ENCODE measurements around the gene CAMTA1.

The CAMTA1 gene

DNA sequence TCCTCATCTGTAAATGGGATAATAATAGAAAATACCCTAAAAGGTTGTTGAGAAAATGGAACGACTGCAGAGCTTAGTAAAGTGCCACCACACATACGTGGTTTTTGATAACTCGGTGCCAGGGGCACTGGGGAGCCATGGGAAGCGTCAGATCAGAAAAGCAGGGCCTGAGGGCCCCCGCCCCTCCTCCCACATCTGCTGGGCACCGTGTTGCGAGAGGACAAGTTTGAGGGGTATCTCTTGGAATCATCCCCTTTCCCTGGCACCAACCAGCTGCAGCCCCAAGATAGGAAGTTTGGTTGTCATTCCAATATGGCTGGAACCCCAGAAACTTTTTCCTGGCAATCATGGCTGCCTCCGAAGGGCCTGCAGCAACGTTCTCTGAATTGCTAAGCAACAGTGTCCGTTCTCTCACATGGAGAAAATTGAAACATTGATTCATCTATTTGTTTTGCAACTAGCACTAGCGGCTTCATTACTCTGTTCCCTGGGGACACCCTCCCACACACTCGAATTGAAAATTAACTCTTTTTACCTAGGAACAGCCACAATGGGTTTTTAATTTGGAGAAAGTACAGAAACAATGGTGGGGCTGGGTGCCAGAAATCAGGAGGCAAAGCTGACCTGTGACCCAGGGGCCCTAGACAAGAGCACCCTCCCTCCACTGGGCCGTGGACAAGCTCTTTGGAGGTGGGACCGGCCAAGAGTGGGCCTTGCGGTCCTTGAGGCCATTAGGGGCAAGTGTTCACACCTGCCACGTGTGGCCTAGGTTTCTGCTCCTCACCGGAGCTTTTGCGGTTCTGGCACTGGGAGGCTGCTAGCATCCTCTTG lies 795.9 kb downstream of the CAMTA1 start:
- 92 to 96% methylated on average over 16 of the region's 18 CpGs for WGBS, 2 experiments (ENCODE audit: insufficient coverage in 2 of 2)
- Histone ChIP-seq H3K4me1 (ENCODE audit: control insufficient read depth, insufficient read depth, low read length, poor library complexity, severe bottlenecking) (no peaks in the 10 kb centered on the region), H3K9me3 (ENCODE audit: control insufficient read depth, low read length) (no peaks in the 10 kb centered on the region), H3K27ac (ENCODE audit: low read depth, low read length, severe bottlenecking) (no peak overlapping the region), H3K36me3 (ENCODE audit: control insufficient read depth, insufficient read depth, low read length) (no peaks in the 10 kb centered on the region), H3K4me3 (ENCODE audit: extremely low read depth, insufficient read depth, low read length, poor library complexity, severe bottlenecking) (no peak overlapping the region)

DNA sequence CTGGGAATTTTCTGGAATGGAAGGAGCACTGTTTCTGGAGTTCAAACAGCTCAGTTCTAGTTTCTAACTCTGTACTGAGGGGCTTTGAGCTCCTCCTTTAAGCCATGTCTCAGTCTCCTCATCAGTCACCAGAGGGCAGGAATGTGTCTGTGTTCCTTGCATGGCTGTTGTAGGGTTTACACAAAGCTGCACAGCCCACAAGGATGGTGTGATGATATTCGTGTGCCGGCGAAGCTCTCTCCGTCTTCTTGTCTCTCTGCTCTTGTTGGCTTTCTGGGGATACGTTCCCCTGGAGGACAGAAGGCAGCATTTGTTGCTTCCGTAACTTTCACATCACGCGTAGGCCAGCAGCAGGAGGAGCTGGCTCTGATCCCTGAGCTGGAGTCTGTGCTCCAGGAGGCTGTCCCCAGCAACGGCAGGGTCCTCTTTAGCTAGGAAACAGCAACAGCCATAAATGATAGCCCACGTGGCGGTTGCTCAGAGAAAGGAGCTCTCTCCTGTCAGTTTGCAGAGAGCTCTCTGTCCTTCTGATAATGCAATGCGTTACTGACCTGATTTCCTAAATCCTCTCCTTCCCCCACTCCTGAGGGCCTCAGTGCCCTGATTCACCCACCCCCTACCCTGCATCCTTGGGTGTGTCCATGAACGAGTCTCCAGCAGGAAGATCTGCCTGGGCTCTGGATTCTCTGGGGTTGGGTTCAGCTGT lies 796.7 kb downstream of the CAMTA1 start:
- 87 to 94% methylated on average over 11 to 12 of the region's 13 CpGs for WGBS, 2 experiments (ENCODE audit: insufficient coverage in 2 of 2)
- Histone ChIP-seq H3K4me1 (ENCODE audit: control insufficient read depth, insufficient read depth, low read length, poor library complexity, severe bottlenecking) (no peaks in the 10 kb centered on the region), H3K36me3 (ENCODE audit: control insufficient read depth, insufficient read depth, low read length) (no peaks in the 10 kb centered on the region), H3K9me3 (ENCODE audit: control insufficient read depth, low read length) (no peaks in the 10 kb centered on the region), H3K4me3 (ENCODE audit: extremely low read depth, insufficient read depth, low read length, poor library complexity, severe bottlenecking) (no peak overlapping the region), H3K27ac (ENCODE audit: low read depth, low read length, severe bottlenecking) (no peak overlapping the region)

DNA sequence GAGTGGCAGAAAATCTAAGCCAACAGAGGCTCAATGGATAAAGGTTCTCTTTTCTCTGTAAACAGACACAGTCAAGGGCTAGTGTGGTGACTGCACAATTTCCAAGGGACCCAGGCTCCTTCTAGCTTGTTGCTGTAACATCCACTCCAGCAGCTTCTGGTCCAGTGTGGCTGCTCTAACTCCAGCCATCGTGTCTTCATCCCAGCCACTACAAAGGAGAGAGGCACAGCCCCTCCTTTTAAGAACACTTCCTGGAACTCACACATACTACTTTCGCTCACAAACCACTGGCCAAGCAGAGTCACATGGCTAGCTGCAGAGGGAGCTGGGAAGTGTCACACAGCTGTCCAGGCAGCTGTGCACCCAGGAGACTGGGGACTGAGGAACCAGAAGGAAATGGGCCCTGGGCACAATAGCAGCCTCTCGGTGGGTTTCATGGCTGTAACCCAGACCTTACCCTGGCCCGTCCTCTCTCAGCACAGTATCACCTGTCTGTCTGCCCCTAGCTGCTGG lies 797.3 kb downstream of the CAMTA1 start:
- no peaks in the 10 kb centered on the region for H3K36me3 ChIP-seq (ENCODE audit: control insufficient read depth, insufficient read depth, low read length)
- 93 to 96% methylated on average over 4 of the region's 4 CpGs for WGBS, 2 experiments (ENCODE audit: insufficient coverage in 2 of 2)
- no peaks in the 10 kb centered on the region for H3K4me1 ChIP-seq (ENCODE audit: control insufficient read depth, insufficient read depth, low read length, poor library complexity, severe bottlenecking)
- no peak overlapping the region for H3K27ac ChIP-seq (ENCODE audit: low read depth, low read length, severe bottlenecking)
- no peak overlapping the region for H3K4me3 ChIP-seq (ENCODE audit: extremely low read depth, insufficient read depth, low read length, poor library complexity, severe bottlenecking)
- no peaks in the 10 kb centered on the region for H3K9me3 ChIP-seq (ENCODE audit: control insufficient read depth, low read length)

DNA sequence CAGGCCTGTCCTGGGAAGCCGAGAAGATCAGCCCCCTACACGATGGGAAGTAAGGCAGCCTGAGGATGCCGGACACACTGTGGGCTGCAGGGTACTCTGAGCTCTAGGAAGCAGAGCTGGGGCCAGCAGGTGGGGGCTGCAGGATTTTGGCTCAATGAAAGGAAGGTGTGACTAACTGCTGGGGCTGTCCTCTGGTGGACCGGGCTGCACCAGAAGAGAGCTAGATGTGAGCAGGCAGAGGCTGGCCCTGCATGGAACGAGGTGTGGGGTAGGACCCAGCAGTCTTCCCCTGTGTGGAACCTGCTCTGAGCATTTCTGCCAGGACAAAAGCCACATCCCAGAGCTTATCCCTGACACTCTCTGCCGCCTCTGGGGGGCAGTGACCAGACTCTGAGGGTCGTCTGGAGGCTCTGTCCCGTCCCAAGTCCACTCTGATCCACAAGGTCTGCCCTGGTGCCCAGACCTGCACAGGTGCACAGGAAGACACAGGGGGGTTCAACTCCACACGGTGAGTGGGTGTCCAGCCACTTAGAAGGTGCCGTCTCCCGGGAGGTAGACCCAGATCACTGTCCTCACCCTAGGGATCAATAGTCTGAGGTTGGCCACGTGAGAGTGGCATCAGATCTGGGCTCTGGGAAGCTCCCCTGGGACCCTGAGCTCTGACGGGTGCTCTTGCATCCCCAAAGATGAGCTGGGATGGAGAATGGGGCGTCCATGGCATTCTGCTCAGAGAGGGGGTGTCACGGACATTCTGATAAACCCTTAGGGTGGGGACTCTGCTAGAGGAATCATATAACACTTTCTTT lies 798.2 kb downstream of the CAMTA1 start:
- Histone ChIP-seq H3K27ac (ENCODE audit: low read depth, low read length, severe bottlenecking) (no peak overlapping the region), H3K36me3 (ENCODE audit: control insufficient read depth, insufficient read depth, low read length) (no peaks in the 10 kb centered on the region), H3K4me1 (ENCODE audit: control insufficient read depth, insufficient read depth, low read length, poor library complexity, severe bottlenecking) (no peaks in the 10 kb centered on the region), H3K4me3 (ENCODE audit: extremely low read depth, insufficient read depth, low read length, poor library complexity, severe bottlenecking) (no peak overlapping the region), H3K9me3 (ENCODE audit: control insufficient read depth, low read length) (no peaks in the 10 kb centered on the region)
- WGBS, 2 experiments (ENCODE audit: insufficient coverage in 2 of 2), result 77 to 88% methylated on average over 12 to 13 of the region's 15 CpGs

DNA sequence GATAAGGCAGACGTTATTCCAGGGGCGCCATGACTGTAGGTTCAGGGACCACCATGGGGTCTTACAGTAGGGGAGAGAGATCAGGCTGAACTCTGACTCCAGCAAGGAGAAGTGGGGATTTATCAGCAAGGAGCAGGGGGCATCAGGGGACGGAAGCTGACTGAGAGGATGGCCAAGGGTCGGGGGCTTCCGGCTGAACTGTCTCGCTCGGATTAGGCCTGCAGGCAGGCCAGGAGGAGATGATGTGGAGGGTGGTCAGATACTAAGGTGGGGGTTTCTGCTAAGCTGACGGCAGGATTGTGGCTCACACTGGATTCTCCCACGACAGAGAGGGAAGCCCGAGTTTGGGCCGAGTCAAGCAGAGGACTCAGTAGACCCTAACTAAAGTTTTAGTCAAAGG lies 798.9 kb downstream of the CAMTA1 start:
- Histone ChIP-seq H3K4me3 (ENCODE audit: extremely low read depth, insufficient read depth, low read length, poor library complexity, severe bottlenecking) (no peak overlapping the region), H3K36me3 (ENCODE audit: control insufficient read depth, insufficient read depth, low read length) (no peaks in the 10 kb centered on the region), H3K9me3 (ENCODE audit: control insufficient read depth, low read length) (no peaks in the 10 kb centered on the region), H3K27ac (ENCODE audit: low read depth, low read length, severe bottlenecking) (no peak overlapping the region), H3K4me1 (ENCODE audit: control insufficient read depth, insufficient read depth, low read length, poor library complexity, severe bottlenecking) (no peaks in the 10 kb centered on the region)
- 93 to 99% methylated on average over 10 to 11 of the region's 11 CpGs for WGBS, 2 experiments (ENCODE audit: insufficient coverage in 2 of 2)

DNA sequence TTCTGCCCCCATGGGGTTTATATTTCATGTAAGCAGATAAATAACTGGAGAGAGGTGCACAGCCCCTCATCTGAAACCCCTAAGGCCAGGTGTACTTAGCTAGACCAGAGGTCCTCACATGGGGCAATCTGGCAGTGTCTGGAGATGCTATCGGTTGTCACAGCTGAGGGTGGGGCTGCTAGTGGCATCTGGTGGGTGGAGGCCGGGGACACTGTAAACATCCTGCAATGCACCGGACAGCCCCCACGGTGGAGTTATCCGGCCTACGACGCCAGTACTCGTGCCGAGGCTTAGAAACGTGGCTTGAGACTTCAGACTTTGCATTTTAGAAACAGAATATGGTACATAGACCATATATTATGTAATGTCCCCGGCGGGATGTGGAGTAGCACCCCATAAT lies 799.4 kb downstream of the CAMTA1 start:
- Histone ChIP-seq H3K27ac (ENCODE audit: low read depth, low read length, severe bottlenecking) (no peak overlapping the region), H3K4me1 (ENCODE audit: control insufficient read depth, insufficient read depth, low read length, poor library complexity, severe bottlenecking) (no peaks in the 10 kb centered on the region), H3K9me3 (ENCODE audit: control insufficient read depth, low read length) (no peaks in the 10 kb centered on the region), H3K4me3 (ENCODE audit: extremely low read depth, insufficient read depth, low read length, poor library complexity, severe bottlenecking) (no peak overlapping the region), H3K36me3 (ENCODE audit: control insufficient read depth, insufficient read depth, low read length) (no peaks in the 10 kb centered on the region)
- 89 to 90% methylated on average over 4 to 8 of the region's 12 CpGs for WGBS, 2 experiments (ENCODE audit: insufficient coverage in 2 of 2)

DNA sequence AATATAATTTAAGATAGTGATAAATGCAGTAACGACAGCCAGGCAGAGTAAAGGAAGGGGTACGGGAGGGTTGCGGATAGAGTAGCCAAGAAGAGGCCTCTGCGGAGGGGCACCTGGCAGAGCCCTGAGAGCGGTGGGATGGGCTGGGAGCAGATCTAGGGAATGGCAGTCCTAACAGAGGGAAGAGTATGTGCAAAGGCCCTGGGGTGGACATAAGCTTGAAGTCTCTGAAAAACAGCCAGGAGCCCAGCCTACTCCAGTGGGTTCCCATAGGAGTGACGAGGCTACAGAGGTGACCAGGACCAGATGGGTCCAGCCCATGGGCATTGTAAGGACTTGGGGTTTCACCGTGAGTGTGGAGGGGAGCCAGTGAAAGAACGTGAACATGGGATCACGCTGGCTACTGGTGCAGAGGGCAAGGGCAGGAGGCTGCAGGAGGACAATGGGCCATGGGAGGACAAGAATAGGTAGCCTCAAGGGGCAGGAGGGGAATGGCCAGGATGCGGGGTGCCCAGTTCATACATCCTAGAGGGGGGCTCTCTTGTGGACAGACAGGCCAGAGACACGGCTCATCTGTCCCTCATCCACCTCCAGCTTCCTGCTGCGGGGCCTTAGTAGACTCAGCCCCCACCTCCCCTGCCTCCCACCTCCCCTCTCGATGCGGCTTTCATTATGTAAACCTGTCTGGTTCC lies 800.1 kb downstream of the CAMTA1 start:
- Histone ChIP-seq H3K4me3 (ENCODE audit: extremely low read depth, insufficient read depth, low read length, poor library complexity, severe bottlenecking) (no peak overlapping the region), H3K4me1 (ENCODE audit: control insufficient read depth, insufficient read depth, low read length, poor library complexity, severe bottlenecking) (peaks cover 1% of the 10 kb centered on the region), H3K36me3 (ENCODE audit: control insufficient read depth, insufficient read depth, low read length) (no peaks in the 10 kb centered on the region), H3K27ac (ENCODE audit: low read depth, low read length, severe bottlenecking) (no peak overlapping the region), H3K9me3 (ENCODE audit: control insufficient read depth, low read length) (no peaks in the 10 kb centered on the region)
- WGBS, 2 experiments (ENCODE audit: insufficient coverage in 2 of 2), result 92 to 96% methylated on average over 14 of the region's 14 CpGs

DNA sequence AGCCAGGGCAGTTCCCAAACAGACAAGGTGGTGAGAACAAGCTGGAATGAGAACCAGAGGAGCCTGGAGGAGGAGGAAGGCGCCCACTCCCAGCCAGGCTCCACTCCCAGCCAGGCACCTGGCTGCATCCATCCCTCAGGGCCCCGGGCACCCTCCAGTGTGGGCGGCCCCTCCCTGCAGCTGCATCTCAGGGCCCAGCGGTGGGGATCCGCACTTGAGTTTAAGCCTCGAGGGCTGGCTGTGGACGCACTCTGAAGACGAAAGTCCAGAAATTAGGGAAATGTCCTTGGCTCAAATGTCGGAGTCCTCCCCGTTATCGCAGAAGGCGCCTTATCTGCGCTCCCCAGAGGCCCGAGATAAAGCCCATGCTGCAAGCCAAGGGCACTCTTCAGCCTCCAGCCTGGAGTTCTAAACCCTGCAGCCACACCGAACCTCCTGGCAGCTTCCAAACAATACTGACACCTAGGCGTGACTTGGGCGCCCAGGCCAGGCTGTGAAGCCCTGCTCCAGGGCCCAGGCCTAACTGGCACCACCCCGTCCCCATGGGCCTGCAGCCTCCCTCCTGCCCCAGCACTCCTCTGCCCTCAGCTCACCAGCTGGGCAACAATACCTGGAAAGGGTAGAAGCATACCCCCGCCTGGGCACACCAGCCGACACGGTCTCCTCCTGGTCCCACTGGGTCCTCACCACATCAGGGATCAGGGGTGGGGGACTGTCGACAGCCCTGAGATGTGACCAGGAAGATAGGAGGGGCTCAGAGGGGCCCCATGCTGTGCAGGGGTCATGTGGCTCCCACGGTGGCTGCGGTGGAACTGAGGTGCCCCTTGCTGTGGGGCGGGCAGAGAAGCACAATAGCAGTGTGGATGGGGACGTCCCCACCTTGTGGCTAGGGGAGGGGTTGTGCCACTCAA lies 801.0 kb downstream of the CAMTA1 start:
- Histone ChIP-seq H3K4me3 (ENCODE audit: extremely low read depth, insufficient read depth, low read length, poor library complexity, severe bottlenecking) (no peak overlapping the region), H3K27ac (ENCODE audit: low read depth, low read length, severe bottlenecking) (no peak overlapping the region), H3K4me1 (ENCODE audit: control insufficient read depth, insufficient read depth, low read length, poor library complexity, severe bottlenecking) (peaks cover 4% of the 10 kb centered on the region), H3K36me3 (ENCODE audit: control insufficient read depth, insufficient read depth, low read length) (no peaks in the 10 kb centered on the region), H3K9me3 (ENCODE audit: control insufficient read depth, low read length) (no peaks in the 10 kb centered on the region)
- WGBS, 2 experiments (ENCODE audit: insufficient coverage in 2 of 2), result 83 to 89% methylated on average over 19 to 24 of the region's 26 CpGs

DNA sequence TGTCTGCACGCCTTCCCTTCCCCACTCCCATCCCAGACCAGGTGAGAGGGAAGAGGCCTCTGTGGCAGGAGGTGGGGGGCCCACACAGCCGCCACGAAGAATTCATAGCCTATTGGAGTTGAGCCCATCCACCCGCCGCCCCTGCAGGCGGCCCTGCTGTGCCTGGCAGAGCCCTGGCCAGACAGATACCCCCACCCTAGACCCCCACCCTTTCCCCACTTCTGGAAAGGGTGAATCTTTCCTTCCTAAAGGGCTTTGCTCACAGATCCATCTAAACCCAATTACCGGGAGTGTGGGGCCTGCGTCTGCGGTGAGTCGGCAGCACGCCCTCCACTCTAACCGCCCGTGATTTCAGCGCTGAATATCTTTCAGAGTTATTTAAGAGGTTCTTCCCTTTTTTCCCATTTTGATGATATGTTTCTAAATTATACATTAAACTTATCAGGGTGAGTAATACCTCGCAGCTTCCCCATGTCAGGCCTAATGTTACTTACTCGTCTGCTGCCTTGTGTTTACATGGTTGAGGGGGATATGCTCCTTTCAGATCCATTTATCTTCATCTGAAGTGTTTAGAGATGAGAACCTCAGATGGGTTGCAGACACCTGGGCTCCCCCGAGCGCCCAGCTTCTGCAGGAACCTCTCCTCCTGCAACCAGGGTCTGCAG lies 802.0 kb downstream of the CAMTA1 start:
- Histone ChIP-seq H3K36me3 (ENCODE audit: control insufficient read depth, insufficient read depth, low read length) (no peaks in the 10 kb centered on the region), H3K27ac (ENCODE audit: low read depth, low read length, severe bottlenecking) (no peak overlapping the region), H3K4me1 (ENCODE audit: control insufficient read depth, insufficient read depth, low read length, poor library complexity, severe bottlenecking) (peaks cover 4% of the 10 kb centered on the region), H3K9me3 (ENCODE audit: control insufficient read depth, low read length) (no peaks in the 10 kb centered on the region), H3K4me3 (ENCODE audit: extremely low read depth, insufficient read depth, low read length, poor library complexity, severe bottlenecking) (no peak overlapping the region)
- WGBS, 2 experiments (ENCODE audit: insufficient coverage in 2 of 2), result 87% methylated on average over 3 of the region's 18 CpGs; no CpG with 5 or more reads in 1 of the 2 experiments
